22Rv1 (cell line): ENCODE results near the gene NCAM2.

Source experiments
- CTCF ChIP-seq: fragments of 450-650 bp; IDR thresholded peaks from 2 replicates; pipeline ENCODE4 v1.5.1; 2017; ENCODE audit warnings: mild to moderate bottlenecking
- ZFX ChIP-seq: fragments of 450-650 bp; IDR thresholded peaks from 2 replicates; pipeline ENCODE4 v1.6.1; 2017; ENCODE audit warnings: antibody characterized with exemption, borderline replicate concordance

GRCh38 chr21:21029164-21029563 is 31.0 kb downstream of the NCAM2 start:
- no peak for TF ChIP-seq CTCF
- no peak for TF ChIP-seq ZFX
